GM12874 (cell line): ENCODE measurements around the gene CBL.

ENCODE experiments used
- CTCF ChIP-seq: IDR thresholded peaks from 2 replicates; pipeline ENCODE4 v1.5.1; 2011; ENCODE audit warnings: low read depth, mild to moderate bottlenecking, control low read depth, low read length, moderate library complexity; ENCODE audit not compliant: insufficient read depth

CBL gene

DNA sequence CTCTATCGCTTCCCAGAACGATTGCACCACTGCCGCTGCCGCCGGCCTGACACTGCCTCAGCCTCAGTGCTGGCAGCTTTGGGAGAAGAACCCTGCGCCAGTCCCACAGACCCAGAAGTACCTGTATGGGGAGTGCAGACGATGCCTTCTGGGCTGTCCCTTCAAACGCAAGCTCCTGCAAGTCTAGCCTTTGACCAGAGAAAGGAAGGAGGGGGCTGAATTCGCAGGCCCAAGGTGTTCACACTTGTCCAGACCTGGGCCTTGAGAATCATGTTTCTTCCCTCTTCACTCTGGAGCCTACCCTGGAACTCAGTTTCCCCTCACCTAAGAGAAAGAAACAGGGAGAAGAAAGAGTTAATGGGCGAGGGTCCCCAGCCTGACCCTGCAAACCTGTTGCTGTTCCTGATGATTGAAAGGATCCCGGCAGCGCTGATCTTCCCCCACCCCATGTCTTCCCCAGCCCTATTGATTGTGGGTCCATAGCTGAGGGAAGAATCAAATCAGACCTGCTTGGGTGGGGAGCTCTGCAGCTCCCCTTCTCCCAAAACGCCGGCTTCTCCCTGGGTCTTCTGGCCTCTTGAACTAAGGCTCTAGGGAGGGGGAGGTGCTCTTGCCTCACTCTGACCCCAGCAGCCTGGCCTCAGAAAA, 111.6 kb downstream of the CBL start:
- no peak for TF ChIP-seq CTCF

DNA sequence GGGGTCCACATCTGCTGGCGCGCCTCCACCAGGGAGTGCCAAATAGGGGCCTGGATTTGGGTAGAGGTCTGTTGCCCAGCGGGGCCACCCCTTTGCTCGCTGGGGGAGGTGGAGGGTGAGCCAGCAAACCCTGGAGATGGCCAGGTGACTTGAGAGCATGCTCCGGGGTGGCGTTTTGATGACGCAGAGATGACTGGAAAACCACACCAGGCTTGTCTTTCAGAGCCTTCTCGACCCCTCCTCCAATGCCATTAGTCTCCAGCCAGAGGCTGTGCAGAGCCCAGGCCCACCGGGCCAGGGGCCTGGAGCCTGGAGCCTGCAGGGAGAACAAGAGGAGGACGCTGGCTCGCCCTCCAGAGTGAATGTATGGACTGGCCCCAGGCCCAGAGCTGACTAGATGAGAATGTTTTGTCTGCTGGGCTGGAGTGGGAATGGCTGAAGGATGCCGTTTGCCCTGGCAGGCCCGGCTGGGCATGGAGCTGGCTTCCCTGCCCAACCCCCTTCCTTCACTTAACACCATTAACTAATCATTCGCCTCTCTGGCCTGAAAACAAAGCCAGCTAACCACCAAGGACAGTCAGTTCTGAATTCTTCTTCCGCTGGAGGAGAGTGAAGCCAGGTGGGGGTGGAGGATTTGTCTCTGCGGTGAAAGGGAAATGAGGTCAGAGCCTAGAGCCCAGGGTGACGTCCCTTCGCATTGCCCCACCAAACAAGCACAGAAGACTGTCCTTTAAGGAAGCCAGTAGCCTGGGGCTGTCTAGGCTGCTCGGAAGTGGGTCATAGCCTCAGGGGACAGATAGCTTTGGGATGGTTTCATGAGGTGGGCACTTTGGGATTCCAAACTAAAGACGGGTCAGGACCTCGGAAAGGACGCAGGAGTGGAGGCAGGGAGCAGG, 112.3 kb downstream of the CBL start:
- TF ChIP-seq CTCF: no peak

DNA sequence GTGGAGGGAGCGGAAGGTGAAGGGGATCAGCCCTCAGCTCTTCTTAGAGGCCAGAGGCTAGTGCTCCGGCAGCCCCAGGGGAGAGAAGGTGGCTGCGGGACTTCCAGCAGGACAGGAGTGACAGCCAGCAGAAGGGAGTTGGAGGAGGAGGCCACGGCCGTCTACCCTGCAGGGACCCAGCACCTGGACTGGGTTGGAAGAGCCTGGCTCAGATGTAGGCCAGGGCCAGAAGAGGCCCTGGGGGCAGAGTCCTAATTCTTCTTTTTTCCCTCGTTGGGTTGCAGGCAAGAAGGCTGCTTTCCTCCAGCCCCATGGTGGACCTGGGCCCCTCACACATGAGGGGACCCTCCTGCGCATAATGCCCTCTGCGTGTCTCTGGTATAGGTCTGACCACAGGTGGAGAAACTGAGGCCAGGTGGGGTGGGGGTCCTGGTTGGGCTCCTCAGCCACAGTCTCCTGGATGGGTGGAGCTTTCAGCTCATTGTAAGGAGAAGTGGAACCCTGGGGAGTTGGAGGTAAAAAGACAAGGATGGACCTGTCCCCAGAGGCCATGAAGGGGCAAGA, 113.1 kb downstream of the CBL start:
- no peak for TF ChIP-seq CTCF

- TF ChIP-seq CTCF: no peak
Observed at GRCh38 chr11:119319700-119320239, 113.6 kb downstream of the CBL start.

GRCh38 chr11:119320240-119320775, 114.2 kb downstream of the CBL start:
- TF ChIP-seq CTCF: no peak

- TF ChIP-seq CTCF: no peak
Observed at GRCh38 chr11:119320776-119321524, 114.8 kb downstream of the CBL start.
